HUES64 (cell line): ENCODE results near the gene SSX2. TPM values are rescaled to one million over a fixed set of nuclear protein-coding genes. Genes with fewer than 3 reads are reported as not detected.
"Not testable (repeated sequence)": the region's sequence is repeated elsewhere in the genome, so short reads cannot be mapped to it uniquely, and the experiment has no call there.

ENCODE experiments used
- H3K27ac ChIP-seq: 2 replicates; pipeline ENCODE4 v1.7.0; 2013; ENCODE audit warnings: low read depth, low read length, inconsistent platforms
- H3K27me3 ChIP-seq: 2 replicates; pipeline ENCODE4 v1.6.1; 2013; ENCODE audit warnings: mild to moderate bottlenecking, low read length; ENCODE audit not compliant: insufficient read depth
- H3K36me3 ChIP-seq: 2 replicates; pipeline ENCODE4 v1.6.1; 2013; ENCODE audit warnings: mild to moderate bottlenecking, low read length; ENCODE audit not compliant: insufficient read depth
- H3K4me1 ChIP-seq: 2 replicates; pipeline ENCODE4 v1.6.1; 2013; ENCODE audit warnings: mild to moderate bottlenecking, low read length, moderate library complexity; ENCODE audit not compliant: insufficient read depth
- H3K4me3 ChIP-seq: 2 replicates; pipeline ENCODE4 v1.5.1; 2013; ENCODE audit warnings: mild to moderate bottlenecking, low read length, moderate library complexity
- H3K9ac ChIP-seq: 2 replicates; pipeline ENCODE4 v1.6.1; 2013; ENCODE audit warnings: mild to moderate bottlenecking, low read depth, low read length
- H3K9me3 ChIP-seq: 2 replicates; pipeline ENCODE4 v1.6.1; 2013; ENCODE audit warnings: low read depth, low read length; ENCODE audit not compliant: insufficient read depth
- WGBS: fragments of 150-250, 120-280 bp; methylation state at CpG from one replicate; pipeline ENCODE4 v1.1.7; 2013; ENCODE audit warnings: missing lambda C conversion rate; 5-methylcytosine and 5-hydroxymethylcytosine counted together
- polyA plus RNA-seq, 2 experiments: library from polyadenylated mRNA; stranded (reverse); fragments of 50-300 nt; gene quantifications; one replicate each; pipeline ENCODE4 v1.2.3, GENCODE V29; 2013

SSX2 gene, protein sequence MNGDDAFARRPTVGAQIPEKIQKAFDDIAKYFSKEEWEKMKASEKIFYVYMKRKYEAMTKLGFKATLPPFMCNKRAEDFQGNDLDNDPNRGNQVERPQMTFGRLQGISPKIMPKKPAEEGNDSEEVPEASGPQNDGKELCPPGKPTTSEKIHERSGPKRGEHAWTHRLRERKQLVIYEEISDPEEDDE
- not detected for polyA plus RNA-seq (2013, experiment 1 of 2)
- not detected for polyA plus RNA-seq (2013, experiment 2 of 2)

DNA sequence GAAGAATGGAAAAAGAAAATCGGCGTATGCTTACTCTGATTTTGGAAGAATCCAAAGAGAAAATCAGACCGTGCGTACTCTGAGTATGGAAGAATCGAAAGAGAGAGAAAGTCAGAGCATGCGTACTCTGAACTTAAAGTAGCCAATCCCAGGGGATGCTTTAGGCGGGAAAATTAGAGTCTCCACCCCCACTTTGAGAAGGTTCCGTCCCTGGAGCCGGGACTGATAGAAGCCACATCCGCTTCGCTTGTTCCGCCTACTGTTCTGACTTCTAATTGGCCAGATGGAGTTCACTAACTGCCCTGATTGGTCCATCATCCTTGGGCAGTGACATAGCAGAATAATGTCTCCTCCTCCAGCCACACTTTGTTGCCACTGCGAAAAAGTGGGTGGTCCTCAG lies at the start of gene SSX2:
Gene SSX2 (minus strand): TSS at position 101 of the 400 bp plus-strand sequence. CDS start 1,429 bp downstream, outside the sequence.
- H3K9me3 ChIP-seq, H3K4me1 ChIP-seq, H3K4me3 ChIP-seq, H3K27me3 ChIP-seq, H3K36me3 ChIP-seq, H3K27ac ChIP-seq, H3K9ac ChIP-seq: not testable (repeated sequence)
- no CpG with 5 or more reads among the region's 13 CpGs for WGBS

DNA sequence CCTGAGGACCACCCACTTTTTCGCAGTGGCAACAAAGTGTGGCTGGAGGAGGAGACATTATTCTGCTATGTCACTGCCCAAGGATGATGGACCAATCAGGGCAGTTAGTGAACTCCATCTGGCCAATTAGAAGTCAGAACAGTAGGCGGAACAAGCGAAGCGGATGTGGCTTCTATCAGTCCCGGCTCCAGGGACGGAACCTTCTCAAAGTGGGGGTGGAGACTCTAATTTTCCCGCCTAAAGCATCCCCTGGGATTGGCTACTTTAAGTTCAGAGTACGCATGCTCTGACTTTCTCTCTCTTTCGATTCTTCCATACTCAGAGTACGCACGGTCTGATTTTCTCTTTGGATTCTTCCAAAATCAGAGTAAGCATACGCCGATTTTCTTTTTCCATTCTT lies 44.0 kb upstream of the SSX2 start, which contains the start of gene SSX2B:
Gene SSX2B (plus strand): TSS at position 301 of the 400 bp plus-strand sequence. CDS start 1,429 bp downstream, outside the sequence.
- not testable (repeated sequence) for H3K27me3 ChIP-seq, H3K4me1 ChIP-seq, H3K9me3 ChIP-seq, H3K36me3 ChIP-seq, H3K27ac ChIP-seq, H3K4me3 ChIP-seq, H3K9ac ChIP-seq
- WGBS, result no CpG with 5 or more reads among the region's 13 CpGs

DNA sequence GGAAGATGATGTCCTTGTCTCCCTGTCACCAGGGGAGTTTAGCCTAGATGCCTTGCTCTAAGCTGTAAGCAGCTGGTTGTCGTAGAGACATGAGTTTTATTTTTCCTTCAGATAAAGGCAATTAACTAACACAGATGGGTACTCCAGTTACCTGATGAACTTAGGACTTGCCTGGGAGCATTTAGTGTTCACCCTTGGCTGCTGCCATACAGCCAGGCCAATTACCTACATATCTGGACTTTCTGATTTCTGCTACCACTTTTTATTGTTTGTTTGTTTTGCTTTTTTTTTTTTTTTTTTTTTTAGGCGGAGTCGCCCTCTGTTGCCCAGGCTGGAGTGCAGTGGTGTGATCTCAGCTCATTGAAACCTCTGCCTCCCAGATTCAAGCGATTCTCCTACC lies 14.9 kb downstream of the SSX2 start:
- H3K36me3 ChIP-seq, H3K9ac ChIP-seq, H3K27ac ChIP-seq, H3K9me3 ChIP-seq, H3K4me1 ChIP-seq, H3K4me3 ChIP-seq, H3K27me3 ChIP-seq: not testable (repeated sequence)
- no CpG with 5 or more reads among the region's 4 CpGs for WGBS

DNA sequence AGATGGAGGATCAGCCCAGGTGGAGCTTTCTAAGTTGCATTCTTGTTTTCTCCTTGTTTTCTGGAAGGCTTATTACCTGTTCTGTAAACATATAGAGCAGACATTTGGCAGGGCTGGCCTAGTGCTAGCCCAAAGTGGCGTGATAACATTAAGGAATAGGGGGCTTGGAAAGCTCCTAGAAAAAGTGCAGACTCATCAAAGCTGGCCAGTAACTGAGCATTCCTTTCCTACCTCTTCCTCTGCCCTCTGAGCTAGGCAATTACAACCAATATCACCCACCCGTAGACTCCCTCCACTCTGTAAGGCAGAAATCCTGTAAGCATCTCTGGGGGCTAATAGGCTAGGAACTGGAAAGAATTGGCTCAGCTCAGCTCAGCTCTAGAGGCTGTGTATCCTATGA lies 44.8 kb downstream of the SSX2 start:
- H3K36me3 ChIP-seq, H3K4me1 ChIP-seq, H3K4me3 ChIP-seq, H3K9me3 ChIP-seq, H3K9ac ChIP-seq, H3K27ac ChIP-seq, H3K27me3 ChIP-seq: not testable (repeated sequence)
- WGBS, result no CpG with 5 or more reads among the region's 2 CpGs

DNA sequence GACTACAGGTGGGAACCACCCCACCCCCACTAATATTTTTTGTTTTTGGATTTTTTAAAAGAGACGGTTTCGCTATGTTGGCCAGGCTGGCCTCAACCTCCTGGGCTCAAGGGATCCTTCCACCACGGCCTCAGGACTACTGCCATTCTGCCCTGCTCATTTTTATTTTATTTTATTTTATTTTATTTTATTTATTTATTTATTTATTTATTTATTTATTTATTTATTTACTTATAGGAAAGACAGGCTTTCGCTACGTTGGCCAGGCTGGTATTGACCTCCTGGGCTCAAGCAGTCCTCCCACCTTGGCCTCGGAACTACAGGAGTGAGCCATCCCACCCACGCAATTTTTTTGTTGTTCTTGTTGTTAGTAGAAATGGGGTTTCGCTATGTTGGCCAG lies 51.5 kb downstream of the SSX2 start:
- H3K9ac ChIP-seq, H3K9me3 ChIP-seq, H3K27ac ChIP-seq, H3K4me3 ChIP-seq, H3K27me3 ChIP-seq, H3K4me1 ChIP-seq, H3K36me3 ChIP-seq: not testable (repeated sequence)
- WGBS, result 81% methylated on average over 3 of the region's 8 CpGs

DNA sequence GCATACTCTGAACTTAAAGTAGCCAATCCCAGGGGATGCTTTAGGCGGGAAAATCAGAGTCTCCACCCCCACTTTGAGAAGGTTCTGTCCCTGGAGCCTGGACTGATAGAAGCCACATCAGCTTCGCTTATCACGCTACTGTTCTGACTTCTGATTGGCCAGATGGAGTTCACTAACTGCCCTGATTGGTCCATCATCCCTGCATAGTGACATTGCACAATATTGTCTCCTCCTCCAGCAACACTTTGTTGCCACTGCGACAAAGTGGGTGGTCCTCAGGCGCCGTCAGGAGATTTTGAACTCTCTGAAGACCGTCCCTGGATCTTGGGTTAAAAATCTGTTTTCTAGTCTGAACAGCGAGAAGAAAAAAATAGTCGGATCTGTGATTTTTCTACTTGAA lies 52.2 kb downstream of the SSX2 start, which contains the start of gene SSX7:
Gene SSX7 (minus strand): TSS at position 101 of the 400 bp plus-strand sequence. CDS start 1,428 bp downstream, outside the sequence.
- not testable (repeated sequence) for H3K4me1 ChIP-seq, H3K36me3 ChIP-seq
- 87% methylated on average over 9 of the region's 9 CpGs for WGBS

DNA sequence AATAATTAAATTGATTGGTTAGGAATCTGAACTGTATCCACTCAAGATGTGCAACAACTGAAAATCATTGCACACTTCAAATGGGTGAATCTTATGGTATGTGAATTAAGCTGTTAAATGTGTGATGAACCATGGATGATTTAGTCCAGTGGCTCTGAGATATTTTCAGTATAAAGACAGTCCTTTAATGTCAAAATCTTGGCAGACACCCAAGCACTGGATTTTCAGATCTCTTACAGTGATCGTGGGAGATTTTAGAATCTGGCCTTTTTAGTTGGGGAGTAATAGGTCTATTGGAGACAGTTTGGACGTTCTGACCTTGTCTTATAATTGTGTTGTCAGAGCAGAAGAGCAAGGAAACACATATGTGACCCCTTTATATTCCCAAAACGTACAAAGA lies 56.3 kb downstream of the SSX2 start:
- H3K4me3 ChIP-seq, H3K4me1 ChIP-seq, H3K9me3 ChIP-seq, H3K27ac ChIP-seq, H3K27me3 ChIP-seq, H3K9ac ChIP-seq, H3K36me3 ChIP-seq: not testable (repeated sequence)
- 57% methylated on average over 2 of the region's 3 CpGs for WGBS

More for the DNA sequence above, 52.2 kb downstream of the SSX2 start, which contains the start of gene SSX7:
- not testable (repeated sequence) for H3K9me3 ChIP-seq, H3K27ac ChIP-seq, H3K4me3 ChIP-seq, H3K27me3 ChIP-seq, H3K9ac ChIP-seq

DNA sequence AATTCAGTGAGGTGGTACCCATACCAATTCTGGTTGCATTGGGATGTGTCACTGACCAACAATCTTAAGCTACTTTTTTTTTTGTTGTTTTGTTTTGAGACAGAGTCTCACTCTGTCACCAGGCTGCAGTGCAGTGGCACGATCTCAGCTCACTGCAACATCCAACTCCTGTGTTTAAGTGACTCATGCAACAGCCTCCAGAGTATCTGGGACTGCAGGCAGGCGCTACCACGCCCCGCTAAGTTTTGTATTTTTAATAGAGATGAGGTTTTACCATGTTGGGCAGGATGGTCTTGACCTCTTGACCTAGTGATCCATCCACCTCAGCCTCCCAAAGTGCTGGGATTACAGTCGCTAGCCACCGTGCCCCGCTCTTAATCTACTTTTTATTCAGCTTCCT lies 58.0 kb downstream of the SSX2 start:
- not testable (repeated sequence) for H3K27me3 ChIP-seq, H3K36me3 ChIP-seq, H3K4me1 ChIP-seq, H3K27ac ChIP-seq, H3K9ac ChIP-seq, H3K4me3 ChIP-seq, H3K9me3 ChIP-seq
- 90% methylated on average over 1 of the region's 7 CpGs for WGBS
